Fibroblast of lung (primary cell): ENCODE results near the gene KCNH6.

Experiments
- CTCF ChIP-seq, 2 donors: IDR thresholded peaks in 1 of 2; conservative IDR thresholded peaks in 1 of 2; 1 replicate in 1 of 2; 2 replicates in 1 of 2; pipeline ENCODE4 v1.5.1; 2011 to 2012; ENCODE audit warnings: low read length in 2 of 2, control low read depth in 1 of 2, inconsistent platforms in 1 of 2, low read depth in 1 of 2, mild to moderate bottlenecking in 1 of 2
- EZH2 ChIP-seq: IDR thresholded peaks from 2 replicates; pipeline ENCODE4 v1.5.1; 2012; ENCODE audit warnings: low read length, control low read depth, mild to moderate bottlenecking; ENCODE audit errors: missing control alignments

- TF ChIP-seq EZH2: no peak
- TF ChIP-seq CTCF (conservative IDR thresholded peaks at IDR 0.05 in 1 of 2, IDR thresholded peaks at IDR 0.05 in 1 of 2; ENCODE audit: low read depth in 1 of 2, low read length in 2 of 2): no peak
These were observed 22.4 kb upstream of the KCNH6 start for GRCh38 chr17:63500543-63501390.
